Measurements from ENCODE around the gene MTHFD1.

Gene MTHFD1

GRCh38 chr14:64507376-64508156 is 119.4 kb downstream of the MTHFD1 start:
- Histone ChIP-seq H3K9me3 (ENCODE audit: control insufficient read depth, low read length) (no peaks in the 10 kb centered on the region), H3K27ac (ENCODE audit: low read depth, low read length, severe bottlenecking) (no peak overlapping the region), H3K4me1 (ENCODE audit: control insufficient read depth, insufficient read depth, low read length, poor library complexity, severe bottlenecking) (peaks cover 28% of the 10 kb centered on the region), H3K4me3 (ENCODE audit: extremely low read depth, insufficient read depth, low read length, poor library complexity, severe bottlenecking) (no peak overlapping the region), H3K36me3 (ENCODE audit: control insufficient read depth, insufficient read depth, low read length) (peaks cover 7% of the 10 kb centered on the region)
- WGBS, 2 experiments (ENCODE audit: insufficient coverage in 2 of 2): 94% methylated on average over 3 of the region's 4 CpGs; no CpG with 5 or more reads in 1 of the 2 experiments

- H3K4me3 ChIP-seq (ENCODE audit: extremely low read depth, insufficient read depth, low read length, poor library complexity, severe bottlenecking): no peak overlapping the region
- H3K9me3 ChIP-seq (ENCODE audit: control insufficient read depth, low read length): no peaks in the 10 kb centered on the region
- H3K4me1 ChIP-seq (ENCODE audit: control insufficient read depth, insufficient read depth, low read length, poor library complexity, severe bottlenecking): peaks cover 27% of the 10 kb centered on the region
- WGBS, 2 experiments (ENCODE audit: insufficient coverage in 2 of 2): 75 to 83% methylated on average over 1 of the region's 1 CpG
- no peak overlapping the region for H3K27ac ChIP-seq (ENCODE audit: low read depth, low read length, severe bottlenecking)
- peaks cover 7% of the 10 kb centered on the region for H3K36me3 ChIP-seq (ENCODE audit: control insufficient read depth, insufficient read depth, low read length)
These were observed 120.1 kb downstream of the MTHFD1 start for GRCh38 chr14:64508215-64508776.

- Histone ChIP-seq H3K4me3 (ENCODE audit: extremely low read depth, insufficient read depth, low read length, poor library complexity, severe bottlenecking) (no peak overlapping the region), H3K4me1 (ENCODE audit: control insufficient read depth, insufficient read depth, low read length, poor library complexity, severe bottlenecking) (peaks cover 27% of the 10 kb centered on the region), H3K27ac (ENCODE audit: low read depth, low read length, severe bottlenecking) (no peak overlapping the region)
These were observed 120.9 kb downstream of the MTHFD1 start for GRCh38 chr14:64509036-64509435.

More at GRCh38 chr14:64509036-64509435, 120.9 kb downstream of the MTHFD1 start:
- peaks cover 10% of the 10 kb centered on the region for H3K36me3 ChIP-seq (ENCODE audit: control insufficient read depth, insufficient read depth, low read length)
- WGBS, 2 experiments (ENCODE audit: insufficient coverage in 2 of 2): 69 to 90% methylated on average over 6 to 8 of the region's 8 CpGs
- H3K9me3 ChIP-seq (ENCODE audit: control insufficient read depth, low read length): no peaks in the 10 kb centered on the region
